ENCODE measurements around the gene CYTH4.

- no peak for TF ChIP-seq JUN (IDR thresholded peaks at IDR 0.05)
- no peak for TF ChIP-seq E2F6 (IDR thresholded peaks at IDR 0.05; ENCODE audit: borderline replicate concordance, low read depth)
- peak; percentile 71 for TF ChIP-seq CTCF (IDR thresholded peaks at IDR 0.05)
- no peak for TF ChIP-seq ESRRA (IDR thresholded peaks at IDR 0.05; ENCODE audit: borderline replicate concordance, low read length)
- no peak for TF ChIP-seq CBX8 (IDR thresholded peaks at IDR 0.05)
- no peak for TF ChIP-seq PHF8 (IDR thresholded peaks at IDR 0.05; ENCODE audit: borderline replicate concordance, low read depth)
- no peak for TF ChIP-seq MAFK (IDR thresholded peaks at IDR 0.05; ENCODE audit: partially characterized antibody)
- TF ChIP-seq JUNB (IDR thresholded peaks at IDR 0.05): no peak
- no peak for TF ChIP-seq EHMT2 (IDR thresholded peaks at IDR 0.05; ENCODE audit: low read depth)
- TF ChIP-seq BCL3 (IDR thresholded peaks at IDR 0.05): no peak
- TF ChIP-seq EP300 (IDR thresholded peaks at IDR 0.05): no peak
These were observed 34.6 kb downstream of the CYTH4 start for GRCh38 chr22:37316875-37317371.
